ENCODE measurements around the gene ARMH3.

The ARMH3 gene

GRCh38 chr10:102086196-102086595, 30.2 kb upstream of the ARMH3 start:
- TF ChIP-seq REST (IDR thresholded peaks at IDR 0.05; ENCODE audit: insufficient read depth in 1 of 2, low read depth in 2 of 2, low read length in 2 of 2) (no peak), SIN3A (IDR thresholded peaks at IDR 0.05; ENCODE audit: borderline replicate concordance, insufficient read depth, low read length) (no peak)

- no peak for TF ChIP-seq SIN3A (IDR thresholded peaks at IDR 0.05; ENCODE audit: borderline replicate concordance, insufficient read depth, low read length)
- no peak for TF ChIP-seq REST (IDR thresholded peaks at IDR 0.05; ENCODE audit: insufficient read depth in 1 of 2, low read depth in 2 of 2, low read length in 2 of 2)
- TF ChIP-seq TAF1 (IDR thresholded peaks at IDR 0.05; ENCODE audit: borderline replicate concordance, insufficient read depth, low read length), result no peak
- no peak for TF ChIP-seq POLR2AphosphoS5 (IDR thresholded peaks at IDR 0.05; ENCODE audit: low read depth, low read length)
- no peak for TF ChIP-seq FOXP2 (optimal IDR thresholded peaks at IDR 0.05; ENCODE audit: borderline replicate concordance, extremely low read depth, extremely low read length, insufficient read depth)
Measured at GRCh38 chr10:102085336-102085735, 29.4 kb upstream of the ARMH3 start.

DNA sequence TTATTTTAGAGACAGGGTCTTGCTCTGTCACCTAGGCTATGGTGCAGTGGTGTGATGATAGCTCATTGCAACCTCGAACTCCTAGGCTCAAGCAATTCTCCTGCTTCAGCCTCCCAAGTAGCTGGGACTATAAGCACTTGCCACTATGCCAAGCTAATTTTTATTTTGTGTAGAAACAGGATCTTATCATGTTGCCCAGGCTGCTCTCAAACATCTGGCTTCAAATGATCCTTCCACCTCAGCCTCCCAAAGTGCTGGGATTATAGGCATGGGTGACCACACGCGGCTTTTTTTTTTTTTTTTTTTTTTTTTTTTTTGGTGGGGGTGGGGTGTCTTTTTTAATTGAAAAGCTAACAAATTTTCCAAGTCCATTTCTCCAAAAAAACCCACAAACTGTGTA, 27.6 kb upstream of the ARMH3 start:
- TF ChIP-seq TAF1 (IDR thresholded peaks at IDR 0.05; ENCODE audit: borderline replicate concordance, insufficient read depth, low read length) (no peak), POLR2AphosphoS5 (IDR thresholded peaks at IDR 0.05; ENCODE audit: low read depth, low read length) (no peak)

- TF ChIP-seq FOXP2 (optimal IDR thresholded peaks at IDR 0.05; ENCODE audit: borderline replicate concordance, extremely low read depth, extremely low read length, insufficient read depth), result no peak
- no peak for TF ChIP-seq POLR2AphosphoS5 (IDR thresholded peaks at IDR 0.05; ENCODE audit: low read depth, low read length)
- TF ChIP-seq TAF1 (IDR thresholded peaks at IDR 0.05; ENCODE audit: borderline replicate concordance, insufficient read depth, low read length), result no peak
- TF ChIP-seq REST (IDR thresholded peaks at IDR 0.05; ENCODE audit: insufficient read depth in 1 of 2, low read depth in 2 of 2, low read length in 2 of 2), result no peak
- no peak for TF ChIP-seq SIN3A (IDR thresholded peaks at IDR 0.05; ENCODE audit: borderline replicate concordance, insufficient read depth, low read length)
Measured at GRCh38 chr10:102072673-102073527, 16.9 kb upstream of the ARMH3 start.

GRCh38 chr10:102069071-102069470, 13.1 kb upstream of the ARMH3 start:
- TF ChIP-seq TAF1 (IDR thresholded peaks at IDR 0.05; ENCODE audit: borderline replicate concordance, insufficient read depth, low read length), result no peak
- TF ChIP-seq POLR2AphosphoS5 (IDR thresholded peaks at IDR 0.05; ENCODE audit: low read depth, low read length), result no peak
- TF ChIP-seq SIN3A (IDR thresholded peaks at IDR 0.05; ENCODE audit: borderline replicate concordance, insufficient read depth, low read length), result no peak
- no peak for TF ChIP-seq FOXP2 (optimal IDR thresholded peaks at IDR 0.05; ENCODE audit: borderline replicate concordance, extremely low read depth, extremely low read length, insufficient read depth)
- no peak for TF ChIP-seq REST (IDR thresholded peaks at IDR 0.05; ENCODE audit: insufficient read depth in 1 of 2, low read depth in 2 of 2, low read length in 2 of 2)

Measured in PFSK-1 (cell line).